GM06990 (cell line): Measurements from ENCODE around the gene NFIA.

Experiments
- DNase-seq: peaks from one replicate; pipeline ENCODE4 v3.0.0-alpha.2; 2011; ENCODE audit not compliant: insufficient read length; ENCODE audit errors: extremely low read depth
- H3K27me3 ChIP-seq: replicated peaks from 2 replicates; pipeline ENCODE4 v1.6.0; 2011; ENCODE audit warnings: low read length; ENCODE audit not compliant: control insufficient read depth, insufficient read depth
- H3K36me3 ChIP-seq: 2 replicates; pipeline ENCODE4 v1.5.1; 2011; ENCODE audit warnings: low read length; ENCODE audit not compliant: control insufficient read depth, insufficient read depth
- H3K4me3 ChIP-seq: replicated peaks from 2 replicates; pipeline ENCODE4 v1.5.1; 2011; ENCODE audit warnings: low read depth, mild to moderate bottlenecking, control low read depth, low read length
- TF ChIP-seq, protein P1 (sequence below): IDR thresholded peaks from 2 replicates; pipeline ENCODE4 v1.5.1; 2011; ENCODE audit warnings: low read length, control low read depth, mild to moderate bottlenecking, inconsistent platforms; ENCODE audit not compliant: insufficient read depth, poor library complexity, severe bottlenecking

NFIA gene

GRCh38 chr1:61215676-61216289 is 133.4 kb downstream of the NFIA start:
- H3K4me3 ChIP-seq: no peak overlapping the region
- no peaks in the 10 kb centered on the region for H3K27me3 ChIP-seq
- TF ChIP-seq, protein P1, sequence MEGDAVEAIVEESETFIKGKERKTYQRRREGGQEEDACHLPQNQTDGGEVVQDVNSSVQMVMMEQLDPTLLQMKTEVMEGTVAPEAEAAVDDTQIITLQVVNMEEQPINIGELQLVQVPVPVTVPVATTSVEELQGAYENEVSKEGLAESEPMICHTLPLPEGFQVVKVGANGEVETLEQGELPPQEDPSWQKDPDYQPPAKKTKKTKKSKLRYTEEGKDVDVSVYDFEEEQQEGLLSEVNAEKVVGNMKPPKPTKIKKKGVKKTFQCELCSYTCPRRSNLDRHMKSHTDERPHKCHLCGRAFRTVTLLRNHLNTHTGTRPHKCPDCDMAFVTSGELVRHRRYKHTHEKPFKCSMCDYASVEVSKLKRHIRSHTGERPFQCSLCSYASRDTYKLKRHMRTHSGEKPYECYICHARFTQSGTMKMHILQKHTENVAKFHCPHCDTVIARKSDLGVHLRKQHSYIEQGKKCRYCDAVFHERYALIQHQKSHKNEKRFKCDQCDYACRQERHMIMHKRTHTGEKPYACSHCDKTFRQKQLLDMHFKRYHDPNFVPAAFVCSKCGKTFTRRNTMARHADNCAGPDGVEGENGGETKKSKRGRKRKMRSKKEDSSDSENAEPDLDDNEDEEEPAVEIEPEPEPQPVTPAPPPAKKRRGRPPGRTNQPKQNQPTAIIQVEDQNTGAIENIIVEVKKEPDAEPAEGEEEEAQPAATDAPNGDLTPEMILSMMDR: no peak
- no peaks in the 10 kb centered on the region for H3K36me3 ChIP-seq
- DNase-seq: no peak

GRCh38 chr1:61220536-61220935 is 138.2 kb downstream of the NFIA start:
- Histone ChIP-seq H3K27me3 (no peaks in the 10 kb centered on the region), H3K4me3 (no peak overlapping the region), H3K36me3 (no peaks in the 10 kb centered on the region)
- TF ChIP-seq, protein P1: no peak
- no peak for DNase-seq

DNA sequence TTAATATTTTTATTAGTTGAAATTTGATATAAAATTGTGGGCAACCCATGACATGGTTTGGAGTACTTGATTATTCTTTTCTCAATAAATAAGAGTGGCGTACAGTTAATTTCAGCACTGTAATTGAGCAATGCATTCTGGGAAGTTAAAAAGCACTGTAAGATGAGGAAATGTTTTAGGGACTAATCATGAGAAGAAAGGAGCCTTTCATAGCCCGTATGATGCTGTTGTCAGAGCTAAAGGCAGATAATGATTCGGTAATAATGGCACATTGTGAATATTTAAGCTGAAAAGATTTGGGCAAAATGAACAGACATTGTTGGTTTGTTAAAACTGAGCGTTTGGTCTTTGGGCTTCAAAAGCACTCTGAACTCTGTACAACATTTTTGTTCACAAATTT is 139.3 kb downstream of the NFIA start:
- H3K36me3 ChIP-seq: no peaks in the 10 kb centered on the region
- H3K27me3 ChIP-seq: no peaks in the 10 kb centered on the region
- H3K4me3 ChIP-seq: no peak overlapping the region
- TF ChIP-seq, protein P1: no peak
- DNase-seq: no peak

DNA sequence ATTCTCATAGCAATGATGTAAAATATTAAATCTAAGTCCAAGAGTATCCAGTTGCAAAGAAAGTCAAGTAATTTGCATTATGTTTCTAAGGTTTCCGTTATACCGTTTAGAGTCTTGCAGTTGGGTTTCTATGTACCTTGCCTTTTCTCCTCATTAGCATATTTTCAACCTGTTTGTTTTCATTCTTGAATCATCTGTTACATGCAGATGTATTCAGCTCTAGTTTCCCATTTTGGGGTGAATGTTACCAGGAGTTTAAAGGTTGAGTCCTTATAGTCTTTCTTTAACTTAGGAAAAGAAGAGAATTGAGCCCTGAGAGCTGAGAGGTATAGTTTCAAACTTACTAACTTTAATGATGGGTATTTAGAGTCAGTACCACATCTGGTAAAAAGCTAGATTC is 139.9 kb downstream of the NFIA start:
- DNase-seq: no peak
- H3K36me3 ChIP-seq: no peaks in the 10 kb centered on the region
- TF ChIP-seq, protein P1: no peak
- no peak overlapping the region for H3K4me3 ChIP-seq
- no peaks in the 10 kb centered on the region for H3K27me3 ChIP-seq

GRCh38 chr1:61223140-61223539 is 140.8 kb downstream of the NFIA start:
- TF ChIP-seq, protein P1: no peak
- no peak for DNase-seq
- Histone ChIP-seq H3K4me3 (no peak overlapping the region), H3K27me3 (no peaks in the 10 kb centered on the region), H3K36me3 (no peaks in the 10 kb centered on the region)

- H3K27me3 ChIP-seq: no peaks in the 10 kb centered on the region
- no peaks in the 10 kb centered on the region for H3K36me3 ChIP-seq
- DNase-seq: no peak
- H3K4me3 ChIP-seq: no peak overlapping the region
- TF ChIP-seq, protein P1: no peak
These were observed 142.2 kb downstream of the NFIA start for GRCh38 chr1:61224609-61225008.
